HTR-8/SVneo (cell line): ENCODE data around the gene HOXA13.

Experiments used
- DNase-seq: peaks from one replicate; pipeline ENCODE4 v3.0.0; 2011; ENCODE audit warnings: low spot score, mixed read lengths; ENCODE audit not compliant: insufficient read length
- FAIRE-seq: peaks from 2 replicates; lab custom pipeline; 2011; peaks lifted over from hg19 to GRCh38; lab: Jason Lieb, UNC

HOXA13 gene

DNA sequence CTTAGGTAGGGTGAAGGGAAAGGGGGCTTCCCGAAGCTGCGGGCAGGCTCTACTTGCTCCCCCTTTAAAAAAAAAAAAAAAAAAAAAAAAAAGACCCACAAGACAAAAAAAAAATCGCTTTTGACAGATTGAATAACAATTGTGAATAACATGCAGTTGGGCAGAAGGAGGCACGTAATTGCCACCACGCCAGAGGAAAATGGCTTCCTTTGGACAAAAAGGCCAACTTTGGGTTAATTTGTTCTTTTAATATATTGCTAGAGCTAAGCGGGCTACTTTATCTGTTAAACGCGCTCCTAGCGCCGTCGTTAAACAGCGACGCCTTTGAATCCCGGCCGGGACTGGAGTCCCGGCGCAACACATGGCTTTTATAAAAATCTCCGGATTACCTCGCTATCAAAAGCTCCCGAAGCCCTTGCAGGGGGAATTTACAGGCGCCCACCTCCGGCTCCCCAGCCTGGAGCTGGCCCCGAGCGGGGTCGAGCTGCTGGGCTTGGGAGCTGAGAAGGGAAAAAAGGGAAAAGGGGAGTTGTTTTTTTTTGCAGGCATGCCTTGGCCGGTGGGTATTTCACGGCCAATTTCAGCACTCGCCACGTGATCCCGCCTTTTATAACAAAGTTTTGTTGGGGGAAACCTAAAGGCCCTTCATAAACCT, 16.1 kb downstream of the HOXA13 start:
- FAIRE-seq, result no peak

DNA sequence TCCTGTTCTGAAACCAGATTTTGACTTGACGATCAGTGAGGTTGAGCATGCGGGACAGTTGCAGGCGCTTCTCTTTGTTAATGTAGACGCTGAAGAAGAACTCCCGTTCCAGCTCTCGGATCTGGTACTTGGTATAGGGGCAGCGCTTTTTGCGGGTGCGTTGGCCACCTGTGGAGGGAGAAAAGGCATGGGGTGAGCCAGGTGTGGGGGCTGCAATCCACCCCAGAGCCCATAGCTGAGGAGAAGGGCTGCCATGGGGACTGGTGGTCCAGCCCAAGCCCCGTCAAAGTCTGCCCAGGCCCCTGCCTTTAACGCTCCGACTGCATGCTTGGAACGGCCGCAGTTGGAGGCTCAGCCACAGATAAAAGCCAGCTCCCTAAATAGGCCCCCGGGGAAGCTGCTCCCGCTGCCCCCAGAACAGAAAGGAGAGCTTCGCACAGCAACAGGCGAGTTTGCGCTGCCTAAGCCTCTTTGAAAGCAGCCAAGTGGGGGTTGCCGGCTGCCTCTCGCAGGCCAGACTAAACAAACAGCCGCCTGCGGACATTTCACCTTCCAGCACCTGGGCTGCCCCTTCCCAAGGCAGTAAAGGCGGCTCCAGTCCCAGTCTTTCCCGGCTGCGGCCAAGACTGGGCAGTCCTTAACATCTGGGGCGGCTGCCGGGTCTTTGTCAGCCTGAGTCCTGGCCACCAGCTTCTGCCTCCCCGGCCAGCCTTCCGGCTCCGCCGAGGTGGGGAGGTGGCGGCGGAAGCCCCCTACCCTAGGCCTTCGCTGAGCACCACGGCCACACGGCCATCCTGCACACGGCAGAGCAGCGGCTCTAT, 16.8 kb downstream of the HOXA13 start:
- DNase-seq (no peak), FAIRE-seq (no peak)

More for the DNA sequence above, 16.1 kb downstream of the HOXA13 start:
- DNase-seq, result no peak

DNA sequence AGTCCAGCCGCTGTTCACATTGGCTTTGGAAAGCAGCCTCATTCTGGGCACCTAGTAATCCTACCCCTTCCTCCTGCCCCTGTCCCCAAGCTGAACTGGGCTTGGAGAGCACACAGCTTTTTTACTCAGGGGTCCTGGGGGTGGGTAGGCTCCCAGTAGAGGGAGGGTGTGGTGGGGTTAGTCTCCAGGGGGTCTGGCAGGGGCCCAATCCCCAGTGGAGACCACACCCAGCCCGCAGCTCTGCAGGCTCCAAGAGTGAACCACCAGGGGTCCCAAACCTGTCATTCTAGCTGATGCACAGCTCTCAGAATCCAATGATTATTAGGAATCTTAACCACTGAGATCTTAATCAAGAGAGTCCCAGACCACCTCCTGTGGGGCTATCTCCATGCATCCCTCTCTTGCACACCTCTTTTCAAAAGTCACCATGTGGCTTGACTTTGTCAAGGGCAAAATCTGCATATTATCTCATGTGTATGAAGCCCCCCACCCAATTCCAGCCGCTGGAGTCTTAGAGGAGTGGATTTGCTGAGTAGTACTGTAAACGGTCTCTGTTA, 17.5 kb downstream of the HOXA13 start:
- DNase-seq (no peak), FAIRE-seq (no peak)

DNA sequence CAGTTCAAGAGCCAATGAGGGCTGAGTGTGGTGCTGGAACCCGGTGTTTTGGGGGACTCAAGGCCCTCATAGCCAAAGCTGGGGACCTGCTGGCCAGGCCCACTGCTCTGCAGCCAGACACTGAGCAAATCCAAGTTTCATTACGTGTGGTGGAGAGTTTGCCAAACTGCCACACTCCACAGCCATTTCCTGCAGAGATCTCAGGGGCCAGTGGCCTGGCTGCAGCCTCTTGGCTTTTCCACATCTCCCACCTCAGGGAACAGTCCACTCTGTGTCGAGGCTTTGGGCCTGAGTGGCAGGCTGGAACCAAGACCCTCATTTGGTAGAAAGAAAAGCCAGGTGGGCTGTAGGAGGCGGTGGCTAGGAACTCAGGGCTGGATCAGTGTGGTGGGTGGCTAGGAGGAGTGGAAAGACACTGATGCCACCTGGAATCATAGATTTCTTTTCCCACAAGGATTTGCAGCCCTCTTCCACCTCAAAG, 18.1 kb downstream of the HOXA13 start:
- no peak for DNase-seq
- FAIRE-seq, result no peak

DNA sequence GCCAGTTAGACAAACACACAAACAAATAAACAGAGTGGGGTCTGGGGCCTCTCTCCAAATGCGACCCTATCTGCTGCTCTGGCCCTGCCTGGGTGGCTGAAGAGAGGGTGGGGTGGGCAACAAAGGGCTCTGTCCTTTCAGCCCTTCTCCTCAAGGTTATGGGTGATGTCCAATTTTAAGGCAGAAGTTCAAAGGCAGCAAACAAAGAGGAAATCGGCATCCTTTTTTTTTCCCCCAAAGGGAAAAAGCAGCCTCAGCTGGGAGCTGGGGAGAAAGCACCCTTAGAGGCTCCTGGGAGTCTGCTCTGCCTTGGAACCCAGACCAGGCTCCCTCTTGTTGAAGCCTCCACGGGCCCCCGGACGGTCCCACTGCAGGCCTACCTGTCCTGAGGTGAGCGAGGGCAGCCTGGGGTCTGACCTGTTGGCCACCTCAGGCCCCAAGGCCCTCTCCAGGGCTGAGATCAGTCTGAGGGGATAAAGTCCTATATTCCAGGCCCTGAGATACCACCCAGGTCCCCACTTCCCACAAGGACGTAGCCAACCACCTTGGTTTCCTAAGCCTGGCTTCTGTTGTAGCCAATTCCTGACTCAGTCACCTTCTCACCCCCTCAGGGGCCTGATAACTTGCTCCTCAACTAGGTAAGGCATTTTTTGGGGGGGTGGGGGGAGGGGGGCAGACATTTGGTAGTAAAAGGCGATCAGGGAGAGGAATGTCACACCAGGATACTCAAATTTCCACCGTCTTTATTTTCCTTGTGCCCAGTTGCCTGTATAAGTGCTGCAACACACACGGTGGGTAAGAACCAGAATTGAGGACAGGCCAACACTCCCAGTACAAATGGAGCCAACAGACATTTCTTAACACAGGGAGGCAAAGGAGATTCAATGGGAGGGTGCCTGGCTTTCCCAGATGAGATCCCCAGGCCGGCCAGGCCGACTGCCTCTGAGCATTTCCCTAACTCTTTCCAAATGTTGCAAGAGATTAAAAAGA, 19.2 kb downstream of the HOXA13 start:
- DNase-seq, result no peak
- FAIRE-seq, result no peak

DNA sequence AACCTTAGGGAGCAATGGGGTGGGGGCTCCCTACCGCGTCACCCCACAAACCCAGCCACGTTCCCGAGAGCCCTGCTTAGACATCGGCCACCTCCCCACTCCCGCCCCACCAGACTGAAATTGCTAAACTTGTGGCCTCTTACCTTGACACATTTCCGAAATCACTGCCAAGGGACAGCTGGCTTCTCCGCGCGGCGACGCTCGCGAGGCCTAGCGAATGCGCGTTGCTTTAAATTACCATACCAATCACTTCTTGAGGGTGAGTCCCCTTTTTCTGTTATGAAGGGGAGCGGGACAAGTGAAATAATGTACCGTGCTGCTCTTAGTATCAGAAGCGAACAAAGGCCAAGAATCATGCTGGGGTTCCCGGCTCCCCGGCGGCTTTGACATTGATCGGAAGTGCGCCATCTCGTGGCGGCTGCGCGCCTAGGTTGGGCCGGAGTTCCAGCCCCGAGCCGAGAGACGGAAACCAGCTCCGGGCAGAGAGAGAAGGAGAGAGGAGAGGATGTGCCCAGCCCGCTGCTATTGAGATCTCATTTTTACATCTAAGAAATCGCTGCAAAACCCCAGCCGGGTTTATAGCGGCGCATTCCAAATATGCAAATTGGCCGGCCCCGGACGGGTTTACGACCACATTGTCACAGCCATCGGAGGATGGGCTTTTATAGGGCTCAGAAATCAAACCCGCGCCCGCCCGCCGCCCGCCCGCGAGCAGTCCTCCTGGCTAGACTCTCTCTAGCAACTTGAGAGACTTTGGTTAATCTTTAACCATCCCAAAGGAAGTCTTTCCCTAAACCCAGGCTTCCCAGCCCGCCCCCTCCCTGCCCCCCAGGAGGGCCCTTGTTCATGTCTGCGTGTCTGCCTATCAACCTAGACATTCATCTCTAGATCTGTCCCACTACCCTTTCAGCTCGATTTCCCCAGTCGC, 20.1 kb downstream of the HOXA13 start:
- DNase-seq (peak; percentile 72), FAIRE-seq (peak; percentile 46)

DNA sequence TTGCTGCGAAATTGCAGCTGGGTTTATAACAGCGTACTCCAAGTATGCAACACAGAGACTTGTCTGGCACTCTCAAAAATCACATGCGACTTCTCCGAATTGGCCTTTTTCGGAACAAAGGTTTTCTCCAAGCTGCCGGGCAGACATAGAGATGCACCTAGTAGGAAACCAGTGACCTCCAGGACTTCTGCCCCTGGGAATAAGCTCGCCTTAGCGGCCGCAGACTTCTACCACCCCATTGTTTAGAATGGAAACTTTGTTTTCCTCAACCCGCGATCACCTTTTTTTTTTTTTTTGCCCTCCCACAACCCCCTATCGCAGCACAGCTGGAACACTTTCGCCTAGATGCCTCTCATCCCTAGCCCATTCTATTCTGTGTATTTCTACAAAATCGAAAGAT, 20.9 kb downstream of the HOXA13 start:
- DNase-seq (no peak), FAIRE-seq (no peak)

DNA sequence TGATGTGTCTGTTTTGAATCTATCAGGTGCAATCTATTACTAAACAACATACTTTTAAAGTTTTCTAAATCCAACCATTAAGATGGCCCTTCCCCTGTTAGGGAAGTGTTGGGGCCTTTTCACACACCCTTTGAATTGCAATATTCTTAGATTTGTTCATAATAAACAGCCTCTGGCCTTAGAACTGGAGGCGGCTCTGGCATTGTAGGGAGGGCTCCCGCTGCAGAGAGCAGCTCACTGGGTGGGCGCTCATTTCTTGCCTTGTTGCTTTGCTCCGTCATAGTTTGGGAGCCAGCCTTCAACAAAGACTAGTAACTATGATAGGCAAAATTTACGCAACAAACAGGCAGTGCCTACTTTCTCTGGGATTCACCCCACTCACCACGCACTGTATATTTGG, 21.5 kb downstream of the HOXA13 start:
- FAIRE-seq (no peak), DNase-seq (no peak)

DNA sequence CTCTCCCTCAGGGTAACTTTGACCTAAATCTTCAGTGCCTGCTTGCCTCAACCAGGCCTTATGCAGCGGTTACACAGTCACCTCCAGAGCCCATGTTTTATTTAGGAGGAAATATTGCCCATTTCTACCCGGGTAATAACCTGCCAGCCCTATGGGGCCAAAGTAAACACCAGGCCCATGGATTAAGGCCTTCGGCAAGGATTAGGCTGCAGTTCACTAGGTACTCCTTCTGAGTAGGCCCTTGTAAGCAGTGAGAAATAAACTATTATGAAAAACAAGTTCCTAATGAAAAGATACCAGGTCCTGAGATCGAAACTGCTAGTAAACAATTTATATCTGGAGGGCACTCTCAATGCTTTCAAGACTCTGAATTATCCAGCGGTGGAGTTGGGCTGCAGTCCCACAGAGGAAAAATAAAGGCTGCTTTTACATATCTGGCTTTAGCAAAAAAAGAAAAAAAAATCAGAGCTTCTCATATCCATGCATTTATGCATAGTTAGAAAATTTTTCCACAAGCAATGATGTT, 22.0 kb downstream of the HOXA13 start:
- DNase-seq (no peak), FAIRE-seq (no peak)

DNA sequence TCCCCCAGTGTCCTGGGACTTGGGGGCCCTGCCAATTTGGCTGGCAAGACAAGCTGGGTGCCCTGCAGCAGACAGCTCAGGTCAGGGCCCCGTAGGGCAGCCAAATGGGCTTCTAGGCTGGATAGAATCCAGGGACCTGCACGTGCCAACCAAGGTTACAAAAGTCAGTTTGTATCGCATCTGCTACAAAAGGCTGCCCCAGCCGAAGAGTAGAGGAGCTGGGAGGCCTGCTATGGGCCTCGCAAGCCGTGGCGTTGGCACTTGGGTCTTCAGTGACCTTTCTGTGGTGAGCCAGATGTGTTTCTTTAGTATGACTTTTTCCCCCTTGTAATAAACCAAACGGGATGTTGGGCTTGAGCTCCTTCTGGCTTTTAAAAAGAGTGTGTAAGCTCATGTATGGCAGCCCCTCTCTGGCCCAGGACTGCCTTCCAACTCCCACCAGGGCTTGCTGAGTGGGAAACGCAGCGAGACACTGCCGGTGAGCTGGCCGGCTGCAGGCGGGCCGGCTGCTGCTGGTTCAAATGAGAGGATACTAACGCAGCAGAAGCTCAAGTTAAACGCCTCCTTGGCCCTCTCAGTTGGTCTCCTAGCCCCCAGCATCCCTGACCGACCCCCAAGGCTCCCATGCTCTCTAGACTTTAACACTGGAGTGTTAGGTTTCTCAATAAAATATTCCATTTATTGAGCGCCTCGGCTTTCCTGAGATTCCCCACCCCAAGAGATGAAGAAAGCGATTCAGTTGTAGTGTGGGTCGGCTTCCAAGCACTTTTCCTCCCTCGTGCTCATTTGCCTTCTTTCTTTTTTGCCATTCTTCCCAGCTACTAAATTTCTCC, 22.7 kb downstream of the HOXA13 start:
- FAIRE-seq (no peak), DNase-seq (no peak)

DNA sequence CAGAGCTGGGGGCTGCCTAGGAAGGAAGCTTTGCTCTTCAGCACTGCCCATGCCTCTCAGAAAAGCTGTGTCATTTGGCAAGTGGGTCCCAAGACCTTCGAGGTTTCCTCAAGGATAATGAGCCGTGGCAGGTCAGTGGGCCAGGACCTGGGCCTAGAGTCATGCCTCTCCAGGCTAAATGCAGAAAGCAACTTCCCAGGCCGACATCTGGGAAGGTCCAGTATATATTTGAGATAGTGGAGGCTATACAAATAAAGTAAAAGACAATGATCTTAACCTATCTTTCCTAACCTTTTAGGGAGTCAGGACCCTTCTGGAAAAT, 23.4 kb downstream of the HOXA13 start:
- no peak for DNase-seq
- no peak for FAIRE-seq

DNA sequence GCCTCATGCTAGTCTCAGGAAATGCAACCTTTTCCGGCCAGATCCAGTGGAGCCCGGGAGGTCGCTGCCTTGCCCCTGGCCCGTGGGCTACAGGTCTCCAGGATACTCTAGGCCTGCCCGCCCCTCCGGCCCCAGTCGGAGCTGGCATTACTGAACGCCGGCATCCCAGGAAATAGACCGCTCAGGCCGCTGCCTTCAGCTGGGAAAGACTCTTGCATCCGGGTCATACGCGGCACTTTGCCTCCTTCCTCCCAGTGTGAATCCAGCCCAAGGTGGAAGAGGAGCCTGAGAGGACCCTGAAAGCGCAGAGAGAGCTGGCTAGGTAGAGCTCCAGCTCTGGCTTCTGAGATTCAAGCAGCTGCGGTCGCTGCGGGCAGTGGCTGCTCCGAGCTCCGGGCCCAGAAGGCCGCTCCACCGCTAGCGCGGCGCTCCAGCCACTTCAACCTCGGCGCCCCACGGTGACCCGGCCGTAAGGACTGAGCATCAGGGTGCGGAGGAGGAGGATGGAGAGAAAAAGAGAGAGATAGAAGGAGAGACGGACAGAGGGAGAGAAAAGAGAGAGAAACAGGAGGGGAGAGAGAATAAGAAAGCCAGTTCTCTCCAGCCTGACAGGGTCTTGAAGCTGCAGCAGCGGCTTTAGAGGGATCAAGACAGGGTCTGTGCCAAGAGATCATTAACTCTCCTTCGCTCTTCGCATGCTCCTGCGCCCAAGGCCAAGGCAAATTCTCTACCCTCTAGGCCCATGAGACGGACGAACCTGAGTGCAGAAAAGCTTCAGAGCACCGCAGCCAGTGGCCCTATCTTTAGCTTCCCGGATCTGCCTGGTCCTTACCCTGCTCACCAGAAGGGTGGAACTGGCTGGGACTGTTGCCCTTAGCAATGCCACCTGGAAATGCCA, 24.0 kb downstream of the HOXA13 start:
- no peak for FAIRE-seq
- DNase-seq, result no peak

DNA sequence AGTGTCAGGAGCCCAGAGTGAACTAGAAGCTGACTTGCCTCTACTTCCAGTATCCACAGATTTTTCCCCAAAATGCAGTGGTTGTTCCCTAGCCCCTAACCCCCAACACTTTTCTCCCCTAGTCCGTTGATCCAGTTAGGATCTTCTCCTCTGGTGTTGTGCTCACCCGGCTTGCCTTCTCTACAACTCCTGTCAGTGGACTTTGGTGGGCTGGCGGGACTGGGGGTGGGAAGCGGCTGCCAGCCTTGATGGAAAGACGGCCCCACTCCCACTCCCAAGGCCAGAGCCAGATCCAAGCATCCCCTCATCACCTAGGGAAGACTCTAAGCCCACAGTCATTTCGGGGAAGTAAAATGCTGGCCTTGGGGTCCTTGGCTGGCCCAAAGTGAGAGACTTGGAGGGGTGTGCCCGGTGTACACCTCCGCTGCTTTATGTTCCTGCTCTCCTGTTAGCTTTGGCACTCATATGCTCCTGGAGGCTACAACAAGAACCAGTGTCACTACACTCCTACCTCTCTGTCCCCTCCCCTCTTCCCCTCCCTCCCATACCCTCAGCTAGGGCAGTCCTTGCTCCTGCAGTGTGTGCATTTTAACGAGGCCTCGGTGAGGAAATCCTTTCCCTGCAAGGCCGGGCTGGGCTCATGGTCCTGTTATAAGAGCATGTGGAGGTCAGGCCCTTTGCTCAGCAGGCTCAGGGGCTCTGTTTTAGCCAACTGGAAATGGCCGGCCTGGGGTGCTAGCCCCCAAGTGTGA, 24.8 kb downstream of the HOXA13 start:
- peak; percentile 83 for FAIRE-seq
- no peak for DNase-seq

DNA sequence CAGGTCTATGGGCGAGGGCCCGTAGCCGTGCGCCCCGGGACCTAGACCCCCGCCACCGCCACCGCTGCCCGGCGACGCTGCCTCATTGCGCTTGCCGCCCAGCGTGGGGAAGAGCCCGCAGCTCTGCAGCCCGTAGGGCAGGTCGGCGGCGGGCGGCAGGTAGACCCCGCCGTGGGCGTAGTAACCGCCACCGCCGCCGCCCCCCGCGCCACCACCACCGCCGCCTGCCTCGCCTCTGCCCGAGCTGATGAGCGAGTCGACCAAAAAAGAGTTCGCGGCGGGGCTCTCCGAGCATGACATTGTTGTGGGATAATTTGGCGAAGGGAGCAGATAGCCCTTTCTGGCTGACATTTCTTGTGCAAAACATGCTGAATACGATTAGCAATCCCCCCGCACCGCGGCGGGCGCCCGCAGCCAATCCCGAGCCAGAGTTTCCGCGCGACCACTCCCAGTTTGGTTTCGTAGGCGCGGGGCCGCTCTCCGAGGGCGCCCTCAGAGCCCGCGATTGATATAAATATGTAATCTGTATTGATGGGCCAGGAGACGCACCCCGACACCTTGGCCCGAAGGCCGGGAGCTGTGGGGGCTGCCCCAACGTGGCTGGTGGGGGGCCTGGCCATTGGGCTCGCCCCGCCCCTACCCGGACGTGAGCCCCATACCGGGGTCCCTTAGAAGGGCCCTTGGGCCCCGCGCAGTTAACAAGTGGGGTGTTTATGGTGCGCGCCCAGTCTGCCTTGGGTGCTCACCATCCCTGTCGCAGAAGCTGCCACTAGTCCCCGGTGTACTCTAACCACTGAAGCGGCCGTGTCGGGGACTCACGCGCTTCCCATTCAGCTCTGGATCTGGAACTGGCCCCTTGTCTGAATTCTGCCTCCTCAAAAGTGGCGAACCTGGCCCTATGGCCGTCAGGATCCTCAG, 25.7 kb downstream of the HOXA13 start, which contains the start of gene HOXA10:
TSS of gene HOXA10 (minus strand) at position 365 of the 918 bp plus-strand sequence. CDS start at position 351, 14 bp downstream.
- DNase-seq, result no peak
- no peak for FAIRE-seq

DNA sequence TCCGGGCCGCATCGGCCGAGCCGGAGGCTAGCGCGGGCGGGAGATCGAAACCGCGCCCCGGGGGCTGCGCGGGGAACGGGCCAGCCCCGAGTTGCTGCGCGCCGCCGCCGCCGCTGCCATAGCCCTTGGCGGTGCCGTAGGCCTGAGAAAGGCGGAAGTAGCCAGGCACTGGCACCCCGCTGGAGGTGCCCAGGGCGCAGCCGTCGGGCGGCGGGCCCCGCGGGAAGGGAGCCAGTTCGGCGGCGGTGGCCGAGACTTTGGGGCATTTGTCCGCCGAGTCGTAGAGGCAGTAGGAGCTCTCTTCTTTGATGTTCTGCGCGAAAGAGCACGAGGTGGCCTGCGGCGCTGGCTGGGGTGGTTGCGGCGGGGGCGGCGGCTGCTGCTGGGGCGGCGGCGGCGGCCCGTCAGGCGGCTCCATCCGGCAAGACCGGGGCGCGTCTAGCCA, 26.4 kb downstream of the HOXA13 start:
- no peak for FAIRE-seq
- no peak for DNase-seq
